Measurements from ENCODE around the gene KRTAP1-3.
"Not testable (repeated sequence)": the region's sequence is repeated elsewhere in the genome, so short reads cannot be mapped to it uniquely, and the experiment has no call there.

The KRTAP1-3 gene

GRCh38 chr17:41069031-41069430 lies 34.4 kb upstream of the KRTAP1-3 start:
- no peak for TF ChIP-seq CTCF (IDR thresholded peaks at IDR 0.05; ENCODE audit: unreplicated experiment in 3 of 3)
- Mint-ChIP-seq H3K27ac (no peak overlapping the region), H3K36me3 (ENCODE audit: low read depth) (no peaks in the 10 kb centered on the region), H3K9me3 (no peaks in the 10 kb centered on the region), H3K4me3 (no peak overlapping the region), H3K4me1 (no peaks in the 10 kb centered on the region), H3K27me3 (ENCODE audit: low read depth) (peaks cover 3% of the 10 kb centered on the region)

- H3K4me1 Mint-ChIP-seq = no peaks in the 10 kb centered on the region
- no peak for TF ChIP-seq CTCF (IDR thresholded peaks at IDR 0.05; ENCODE audit: unreplicated experiment in 3 of 3)
- no peak overlapping the region for H3K27ac Mint-ChIP-seq
- no peak overlapping the region for H3K4me3 Mint-ChIP-seq
- H3K27me3 Mint-ChIP-seq (ENCODE audit: low read depth) = peaks cover 7% of the 10 kb centered on the region
- no peaks in the 10 kb centered on the region for H3K36me3 Mint-ChIP-seq (ENCODE audit: low read depth)
- H3K9me3 Mint-ChIP-seq = no peaks in the 10 kb centered on the region
Measured at GRCh38 chr17:41067281-41067680, 32.6 kb upstream of the KRTAP1-3 start.

DNA sequence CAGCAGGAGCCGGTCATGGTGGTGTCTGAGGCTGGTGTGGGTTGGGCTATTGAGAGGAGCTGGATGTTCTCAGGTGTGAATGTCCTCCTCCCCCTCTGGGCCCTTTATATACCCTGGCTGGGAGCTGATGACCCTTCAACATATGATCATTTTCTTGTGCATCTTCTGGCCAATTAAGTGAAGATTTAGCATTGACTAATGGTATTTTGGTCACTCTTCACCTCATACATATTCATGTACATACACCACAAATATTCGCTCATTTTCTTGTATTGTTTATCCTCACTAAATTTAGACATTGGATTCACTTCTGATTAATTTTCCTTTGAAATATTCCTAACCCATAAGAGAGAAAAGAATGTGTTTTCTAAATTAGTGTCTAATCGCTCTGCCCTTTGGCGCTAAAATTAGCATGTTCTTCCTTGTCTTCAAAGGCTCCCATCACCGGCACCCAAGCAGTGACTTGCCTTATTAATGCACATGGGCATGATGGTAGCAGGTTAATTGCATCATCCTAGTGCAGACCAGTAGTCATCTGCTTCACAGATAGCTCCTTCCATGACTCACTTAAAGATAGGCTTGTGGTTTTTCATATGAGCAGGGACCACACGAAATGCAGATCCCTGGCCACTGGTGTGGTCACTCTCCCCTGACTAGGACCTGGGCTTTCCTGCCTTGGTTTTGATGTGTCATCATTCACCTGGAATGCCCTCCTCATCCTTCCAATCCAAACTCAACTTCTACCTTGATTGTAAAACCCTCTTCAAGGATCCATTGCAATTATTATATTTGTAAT lies 31.4 kb upstream of the KRTAP1-3 start, which contains the start of gene KRTAP2-4:
TSS of gene KRTAP2-4 (minus strand) at position 51 of the 796 bp plus-strand sequence. CDS start at position 17, 34 bp downstream.
- no peaks in the 10 kb centered on the region for H3K9me3 Mint-ChIP-seq
- H3K27me3 Mint-ChIP-seq (ENCODE audit: low read depth) = peaks cover 7% of the 10 kb centered on the region
- H3K36me3 Mint-ChIP-seq (ENCODE audit: low read depth) = no peaks in the 10 kb centered on the region
- no peak within 1 kb of the TSS for H3K27ac Mint-ChIP-seq
- no peak within 1 kb of the TSS for H3K4me3 Mint-ChIP-seq
- TF ChIP-seq CTCF (IDR thresholded peaks at IDR 0.05; ENCODE audit: unreplicated experiment in 3 of 3) = no peak
- no peaks in the 10 kb centered on the region for H3K4me1 Mint-ChIP-seq

DNA sequence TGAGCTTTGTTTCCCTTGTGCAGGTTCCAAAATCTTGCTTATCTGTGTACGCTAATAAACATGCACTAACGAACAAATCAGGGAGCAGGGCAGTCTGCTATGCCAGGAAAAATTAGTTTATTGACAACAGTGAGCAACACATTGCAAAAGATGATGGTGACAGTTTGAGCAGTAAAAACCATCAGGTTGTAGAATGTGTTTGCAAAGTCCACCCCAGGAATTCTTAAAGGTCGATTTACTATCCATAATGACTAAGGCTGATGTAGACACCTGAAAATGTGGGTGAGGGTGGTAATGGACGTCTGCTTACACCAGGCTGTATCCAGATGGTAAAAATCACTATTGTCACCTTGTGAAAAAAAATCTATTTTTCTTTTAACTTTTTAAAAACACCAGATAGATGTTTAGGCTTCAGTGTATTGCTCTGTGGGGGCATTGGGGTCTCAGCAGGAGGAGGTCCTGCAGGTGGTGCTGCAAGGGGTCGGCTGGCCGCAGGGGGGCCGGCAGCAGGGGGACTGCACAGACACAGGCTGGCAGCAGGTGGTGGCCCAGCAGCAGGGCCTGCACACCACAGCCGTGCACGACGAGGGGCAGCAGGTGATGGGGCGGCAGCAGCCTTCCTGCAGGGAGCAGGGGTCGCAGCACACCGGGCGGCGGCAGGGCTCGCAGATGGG lies 30.5 kb upstream of the KRTAP1-3 start:
- H3K27ac Mint-ChIP-seq; H3K36me3 Mint-ChIP-seq (ENCODE audit: low read depth); H3K4me3 Mint-ChIP-seq; H3K27me3 Mint-ChIP-seq (ENCODE audit: low read depth); H3K9me3 Mint-ChIP-seq; H3K4me1 Mint-ChIP-seq: not testable (repeated sequence)

- no peaks in the 10 kb centered on the region for H3K9me3 Mint-ChIP-seq
- H3K36me3 Mint-ChIP-seq (ENCODE audit: low read depth) = no peaks in the 10 kb centered on the region
- no peaks in the 10 kb centered on the region for H3K4me1 Mint-ChIP-seq
- H3K4me3 Mint-ChIP-seq = no peak overlapping the region
- H3K27ac Mint-ChIP-seq = no peak overlapping the region
- TF ChIP-seq CTCF (IDR thresholded peaks at IDR 0.05; ENCODE audit: unreplicated experiment in 3 of 3) = no peak
- H3K27me3 Mint-ChIP-seq (ENCODE audit: low read depth) = peaks cover 7% of the 10 kb centered on the region
Measured at GRCh38 chr17:41064301-41064700, 29.6 kb upstream of the KRTAP1-3 start.

DNA sequence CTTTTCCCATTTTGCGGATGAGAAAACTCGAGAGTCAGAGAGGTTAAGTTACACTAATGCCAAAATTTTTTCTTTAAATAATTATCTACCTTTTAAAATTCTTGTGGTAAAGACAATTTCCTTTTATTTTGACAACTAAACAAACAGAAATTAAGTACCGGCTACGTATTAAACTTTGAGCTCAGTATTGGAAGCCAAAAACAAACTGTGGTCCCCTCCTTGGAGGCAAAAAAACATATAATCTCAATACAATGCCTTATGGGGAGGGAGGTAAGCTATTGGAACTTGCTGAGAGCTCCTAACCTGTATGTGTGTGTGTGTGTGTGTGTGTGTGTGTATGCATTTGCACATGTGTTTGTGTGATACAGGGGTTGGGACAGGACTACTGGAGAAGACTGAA lies 28.8 kb upstream of the KRTAP1-3 start:
- no peak overlapping the region for H3K4me3 Mint-ChIP-seq

More for the DNA sequence above, 28.8 kb upstream of the KRTAP1-3 start:
- Mint-ChIP-seq H3K36me3 (ENCODE audit: low read depth) (no peaks in the 10 kb centered on the region), H3K4me1 (no peaks in the 10 kb centered on the region), H3K27me3 (ENCODE audit: low read depth) (peaks cover 8% of the 10 kb centered on the region), H3K27ac (no peak overlapping the region), H3K9me3 (no peaks in the 10 kb centered on the region)
- no peak for TF ChIP-seq CTCF (IDR thresholded peaks at IDR 0.05; ENCODE audit: unreplicated experiment in 3 of 3)
